Keratinocyte (primary cell): ENCODE data around the gene TDRD10.

ENCODE experiments used
- CTCF ChIP-seq, 3 experiments: IDR thresholded peaks in 1 of 3; conservative IDR thresholded peaks in 1 of 3; optimal IDR thresholded peaks in 1 of 3; 2 replicates in 2 of 3; 3 replicates in 1 of 3; pipeline versions ENCODE3 to v1.5.1; 2011; ENCODE audit warnings: low read length in 3 of 3, mild to moderate bottlenecking in 3 of 3, moderate library complexity in 2 of 3, control low read depth in 1 of 3, inconsistent platforms in 1 of 3; ENCODE audit not compliant: insufficient read depth in 2 of 3; ENCODE audit errors: extremely low read depth in 1 of 3
- EZH2 ChIP-seq: IDR thresholded peaks from one replicate; pipeline ENCODE4 v1.6.1; 2012; ENCODE audit warnings: inconsistent platforms, mild to moderate bottlenecking, low read length, moderate library complexity

DNA sequence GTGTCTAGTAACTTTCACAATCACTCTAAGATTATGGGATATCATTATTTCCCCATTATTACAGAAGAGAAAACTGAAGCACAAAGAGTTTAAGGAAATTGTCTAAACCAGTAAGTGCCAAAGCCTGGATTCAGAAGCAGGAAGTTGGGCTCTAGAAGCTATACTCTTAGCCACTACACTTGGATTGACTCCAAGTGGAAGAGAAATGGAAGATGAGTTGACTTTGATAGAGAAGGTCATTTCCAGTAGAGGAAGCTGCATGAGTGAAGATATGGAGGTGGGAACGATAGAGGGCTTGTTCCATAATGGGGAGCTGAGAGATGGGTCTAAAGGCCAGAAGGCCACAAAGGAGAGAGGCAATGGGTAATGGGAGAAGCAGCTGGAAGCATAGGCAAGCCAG lies 11.7 kb upstream of the TDRD10 start:
- TF ChIP-seq CTCF (optimal IDR thresholded peaks at IDR 0.05 in 1 of 3, IDR thresholded peaks at IDR 0.05 in 1 of 3, conservative IDR thresholded peaks at IDR 0.05 in 1 of 3; ENCODE audit: extremely low read depth in 1 of 3, insufficient read depth in 2 of 3, low read length in 3 of 3) = no peak
- no peak for TF ChIP-seq EZH2
